ENCODE results near the gene PTPRT.

GRCh38 chr20:42063141-42063540 is 1126.6 kb downstream of the PTPRT start:
- TF ChIP-seq CTCF (IDR thresholded peaks at IDR 0.05; ENCODE audit: low read length): no peak
- no peak for TF ChIP-seq EZH2 (optimal IDR thresholded peaks at IDR 0.05; ENCODE audit: low read depth, low read length)
- TF ChIP-seq EZH2phosphoT487 (IDR thresholded peaks at IDR 0.05; ENCODE audit: low read length): no peak

Data from MM.1S (cell line).